ENCODE measurements around the gene GSAP. TPM values are rescaled to one million over a fixed set of nuclear protein-coding genes. Genes with fewer than 3 reads are reported as not detected.
A peak's percentile ranks its signal among the peaks of the same experiment; 100 is the strongest.

Gene GSAP
- total and polyA plus RNA-seq, 9 of the 15 experiments (the other 6 are each of a cell fraction or from before 2014, with no cell fraction given) = 0.13 TPM; not detected in 8

DNA sequence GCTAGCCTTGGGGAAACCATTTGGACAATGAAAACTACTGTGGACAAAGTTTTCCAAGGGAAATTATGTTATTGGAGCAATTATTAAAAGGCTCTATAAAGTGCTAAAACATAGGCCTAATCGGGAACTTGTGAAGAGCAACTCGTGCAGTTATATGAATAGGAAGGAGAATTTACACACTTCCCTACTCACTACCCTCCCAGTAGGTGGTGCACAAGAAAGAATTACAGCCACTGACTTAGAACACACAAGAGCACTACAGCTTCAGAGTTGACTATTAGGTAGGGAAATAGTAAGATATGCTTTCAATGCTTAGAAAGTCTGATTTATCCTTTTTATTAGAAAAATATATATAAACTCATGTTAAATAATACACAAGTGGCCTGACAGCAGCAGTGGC is 47.2 kb downstream of the GSAP start:
- in situ Hi-C loops (cut with MboI) = no loop called here
- CTCF ChIA-PET (ENCODE audit: low intra/inter-chr PET ratio) = no interaction called here
- POLR2A ChIA-PET = no interaction called here
- Histone ChIP-seq H3K4me3 (no peak overlapping the region), H4K20me1 (replicated peaks; ENCODE audit: control insufficient read depth, insufficient read depth, low read length) (no peaks in the 10 kb centered on the region), H3K79me2 (ENCODE audit: control insufficient read depth, insufficient read depth, low read length) (no peaks in the 10 kb centered on the region), H3K9me3 (replicated peaks; ENCODE audit: control insufficient read depth, insufficient read depth, low read depth, low read length) (no peaks in the 10 kb centered on the region), H3K4me1 (replicated peaks in 1 of 2; ENCODE audit: control insufficient read depth in 2 of 2, insufficient read depth in 2 of 2, low read length in 2 of 2) (no peaks in the 10 kb centered on the region), H3K36me3 (ENCODE audit: control insufficient read depth, insufficient read depth, low read length) (no peaks in the 10 kb centered on the region), H3K27me3 (ENCODE audit: control insufficient read depth in 2 of 2, insufficient read depth in 2 of 2, low read length in 2 of 2) (peaks cover 0 to 8% of the 10 kb centered on the region in 2 experiments; a peak in 3 of 5 replicates), H2AFZ (ENCODE audit: low read depth, low read length) (no peak overlapping the region), H3K9me1 (ENCODE audit: control insufficient read depth, insufficient read depth, low read length) (no peaks in the 10 kb centered on the region), H3K4me2 (ENCODE audit: insufficient read depth, low read length) (no peak overlapping the region), H3K9ac (ENCODE audit: insufficient read depth in 1 of 2, low read depth in 2 of 2, low read length in 2 of 2) (no peak overlapping the region), H3K27ac (ENCODE audit: extremely low read depth, low read depth, low read length) (no peak overlapping the region)
- DNase-seq (ENCODE audit: extremely low read depth in 1 of 4, low spot score in 3 of 4) (no peak), FAIRE-seq (no peak), ATAC-seq (no peak)
- TF ChIP-seq, protein P1, sequence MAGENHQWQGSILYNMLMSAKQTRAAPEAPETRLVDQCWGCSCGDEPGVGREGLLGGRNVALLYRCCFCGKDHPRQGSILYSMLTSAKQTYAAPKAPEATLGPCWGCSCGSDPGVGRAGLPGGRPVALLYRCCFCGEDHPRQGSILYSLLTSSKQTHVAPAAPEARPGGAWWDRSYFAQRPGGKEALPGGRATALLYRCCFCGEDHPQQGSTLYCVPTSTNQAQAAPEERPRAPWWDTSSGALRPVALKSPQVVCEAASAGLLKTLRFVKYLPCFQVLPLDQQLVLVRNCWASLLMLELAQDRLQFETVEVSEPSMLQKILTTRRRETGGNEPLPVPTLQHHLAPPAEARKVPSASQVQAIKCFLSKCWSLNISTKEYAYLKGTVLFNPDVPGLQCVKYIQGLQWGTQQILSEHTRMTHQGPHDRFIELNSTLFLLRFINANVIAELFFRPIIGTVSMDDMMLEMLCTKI (IDR thresholded peaks at IDR 0.05; ENCODE audit: partially characterized antibody) = no peak
- TF ChIP-seq, protein P2, sequence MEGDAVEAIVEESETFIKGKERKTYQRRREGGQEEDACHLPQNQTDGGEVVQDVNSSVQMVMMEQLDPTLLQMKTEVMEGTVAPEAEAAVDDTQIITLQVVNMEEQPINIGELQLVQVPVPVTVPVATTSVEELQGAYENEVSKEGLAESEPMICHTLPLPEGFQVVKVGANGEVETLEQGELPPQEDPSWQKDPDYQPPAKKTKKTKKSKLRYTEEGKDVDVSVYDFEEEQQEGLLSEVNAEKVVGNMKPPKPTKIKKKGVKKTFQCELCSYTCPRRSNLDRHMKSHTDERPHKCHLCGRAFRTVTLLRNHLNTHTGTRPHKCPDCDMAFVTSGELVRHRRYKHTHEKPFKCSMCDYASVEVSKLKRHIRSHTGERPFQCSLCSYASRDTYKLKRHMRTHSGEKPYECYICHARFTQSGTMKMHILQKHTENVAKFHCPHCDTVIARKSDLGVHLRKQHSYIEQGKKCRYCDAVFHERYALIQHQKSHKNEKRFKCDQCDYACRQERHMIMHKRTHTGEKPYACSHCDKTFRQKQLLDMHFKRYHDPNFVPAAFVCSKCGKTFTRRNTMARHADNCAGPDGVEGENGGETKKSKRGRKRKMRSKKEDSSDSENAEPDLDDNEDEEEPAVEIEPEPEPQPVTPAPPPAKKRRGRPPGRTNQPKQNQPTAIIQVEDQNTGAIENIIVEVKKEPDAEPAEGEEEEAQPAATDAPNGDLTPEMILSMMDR (IDR thresholded peaks at IDR 0.05 in 2 of 3, conservative IDR thresholded peaks at IDR 0.05 in 1 of 3; ENCODE audit: insufficient read depth in 2 of 3, low read depth in 1 of 3, low read length in 3 of 3) = peak in 1 of 3 experiments; percentile 5; a peak in 1 of 6 replicates
- intact Hi-C loops (cut with micrococcal nuclease) = no loop called here
- WGBS (ENCODE audit: insufficient coverage, low coverage, missing lambda C conversion rate) = 0% methylated on average over 2 of the region's 2 CpGs
- BruUV-seq (replicated peaks) = no TSS peak
